Measurements from ENCODE around the gene ARPP21.

The ARPP21 gene

GRCh38 chr3:35677797-35678196 is 38.5 kb downstream of the ARPP21 start:
- Mint-ChIP-seq H3K27me3 (ENCODE audit: low read depth) (peaks cover 3% of the 10 kb centered on the region), H3K9me3 (no peaks in the 10 kb centered on the region), H3K36me3 (ENCODE audit: low read depth) (no peaks in the 10 kb centered on the region), H3K4me1 (ENCODE audit: low read depth) (no peaks in the 10 kb centered on the region), H3K27ac (no peak overlapping the region), H3K4me3 (no peak overlapping the region)

- Mint-ChIP-seq H3K9me3 (no peaks in the 10 kb centered on the region), H3K4me3 (no peak overlapping the region), H3K27me3 (ENCODE audit: low read depth) (peaks cover 3% of the 10 kb centered on the region), H3K4me1 (ENCODE audit: low read depth) (no peaks in the 10 kb centered on the region), H3K36me3 (ENCODE audit: low read depth) (no peaks in the 10 kb centered on the region), H3K27ac (no peak overlapping the region)
These were observed 39.4 kb downstream of the ARPP21 start for GRCh38 chr3:35678643-35679161.

DNA sequence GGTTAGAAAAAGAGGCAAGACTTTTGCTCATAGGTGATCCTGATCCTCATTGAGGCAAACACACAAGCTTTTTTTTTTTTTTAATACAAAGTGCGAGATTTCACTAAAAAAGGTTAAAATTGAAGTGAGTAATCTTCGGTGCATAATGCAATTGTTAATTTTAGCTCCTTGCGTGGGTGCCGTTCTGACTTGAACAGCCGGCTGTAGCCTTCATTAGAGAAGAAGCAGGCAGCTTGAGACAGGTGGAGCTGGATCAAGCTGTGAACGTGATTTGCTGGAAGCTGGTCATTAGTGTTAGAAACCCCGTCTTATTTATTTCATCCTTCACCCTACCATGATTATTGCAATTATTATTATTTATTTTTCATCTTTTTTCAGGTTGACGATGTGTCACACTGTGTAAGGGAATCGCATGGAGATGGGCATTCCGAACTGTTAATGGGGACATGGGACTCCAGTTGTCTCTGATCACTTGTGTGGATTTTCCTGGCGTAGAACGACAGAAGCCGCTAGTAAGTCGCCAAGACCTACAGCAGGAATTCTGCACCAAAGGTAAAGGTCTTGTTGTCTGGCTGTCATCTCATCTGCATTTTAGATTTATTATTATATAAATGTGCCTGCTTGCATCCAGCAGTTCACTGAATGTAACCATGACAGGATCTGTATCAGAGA is 40.2 kb downstream of the ARPP21 start:
- no peak overlapping the region for H3K4me3 Mint-ChIP-seq
- no peak overlapping the region for H3K27ac Mint-ChIP-seq
- H3K4me1 Mint-ChIP-seq (ENCODE audit: low read depth) = no peaks in the 10 kb centered on the region
- H3K27me3 Mint-ChIP-seq (ENCODE audit: low read depth) = peaks cover 3% of the 10 kb centered on the region
- H3K36me3 Mint-ChIP-seq (ENCODE audit: low read depth) = no peaks in the 10 kb centered on the region
- no peaks in the 10 kb centered on the region for H3K9me3 Mint-ChIP-seq

DNA sequence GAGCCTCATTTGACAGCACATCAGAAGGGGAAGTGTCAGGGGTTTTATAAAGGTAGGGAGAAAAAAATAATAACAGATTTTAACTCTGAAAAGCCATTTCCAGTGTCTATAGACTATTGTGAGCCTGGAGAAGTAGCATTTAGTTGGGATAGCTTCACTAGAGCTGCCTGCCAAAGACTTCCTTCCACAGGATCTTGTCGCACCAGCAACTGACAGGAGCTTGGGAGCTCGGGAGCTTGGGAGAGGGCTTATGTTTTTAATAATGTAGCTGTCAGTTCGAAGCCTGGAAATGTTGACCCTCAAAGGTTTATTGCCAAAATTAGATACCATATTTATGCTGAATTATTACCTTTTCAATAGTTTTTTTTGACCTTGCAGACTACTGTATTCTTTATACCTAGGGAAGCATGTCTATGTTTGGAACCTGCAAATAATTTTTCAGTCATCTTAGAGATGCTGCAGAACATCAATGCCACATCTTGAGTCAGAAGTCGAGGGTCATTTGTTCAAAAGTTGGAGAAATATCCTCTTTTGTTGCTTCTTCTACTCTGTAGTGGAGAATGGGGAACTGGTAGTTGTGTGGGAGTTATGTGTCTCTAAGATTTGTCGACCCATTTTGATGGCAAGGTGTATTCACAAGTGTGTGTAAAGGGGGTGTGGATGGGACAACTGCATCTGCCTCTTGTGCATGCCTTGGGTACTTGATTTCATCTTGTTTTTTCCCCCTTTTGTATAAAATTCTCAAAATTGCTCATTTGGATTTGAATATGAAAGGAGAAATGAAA is 41.7 kb downstream of the ARPP21 start:
- no peak overlapping the region for H3K27ac Mint-ChIP-seq

DNA sequence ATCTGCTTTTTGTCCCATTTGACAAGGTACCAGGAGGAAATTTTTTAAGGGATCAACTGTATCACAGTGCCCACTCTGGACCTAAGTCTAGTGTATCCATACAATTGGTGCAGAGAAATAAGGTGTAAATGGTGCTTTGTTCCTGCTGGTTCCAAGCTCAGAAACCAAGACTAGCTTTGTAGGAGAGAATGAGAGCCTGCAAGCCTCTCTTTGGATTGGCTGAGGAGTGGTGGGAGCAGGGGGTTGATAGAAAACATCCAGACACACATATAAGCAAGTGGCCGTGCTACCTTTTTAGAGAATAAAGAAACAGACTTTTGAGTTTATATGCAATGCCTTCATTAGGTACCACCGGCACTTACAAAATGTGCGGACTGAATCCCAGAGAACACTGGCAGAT is 45.8 kb downstream of the ARPP21 start:
- no peaks in the 10 kb centered on the region for H3K9me3 Mint-ChIP-seq
- H3K27me3 Mint-ChIP-seq (ENCODE audit: low read depth) = peaks cover 3% of the 10 kb centered on the region
- no peak overlapping the region for H3K27ac Mint-ChIP-seq
- H3K36me3 Mint-ChIP-seq (ENCODE audit: low read depth) = no peaks in the 10 kb centered on the region
- H3K4me3 Mint-ChIP-seq = no peak overlapping the region
- no peaks in the 10 kb centered on the region for H3K4me1 Mint-ChIP-seq (ENCODE audit: low read depth)

More for the DNA sequence above, 41.7 kb downstream of the ARPP21 start:
- no peaks in the 10 kb centered on the region for H3K9me3 Mint-ChIP-seq
- peaks cover 3% of the 10 kb centered on the region for H3K27me3 Mint-ChIP-seq (ENCODE audit: low read depth)
- no peaks in the 10 kb centered on the region for H3K36me3 Mint-ChIP-seq (ENCODE audit: low read depth)
- no peak overlapping the region for H3K4me3 Mint-ChIP-seq
- H3K4me1 Mint-ChIP-seq (ENCODE audit: low read depth) = no peaks in the 10 kb centered on the region

DNA sequence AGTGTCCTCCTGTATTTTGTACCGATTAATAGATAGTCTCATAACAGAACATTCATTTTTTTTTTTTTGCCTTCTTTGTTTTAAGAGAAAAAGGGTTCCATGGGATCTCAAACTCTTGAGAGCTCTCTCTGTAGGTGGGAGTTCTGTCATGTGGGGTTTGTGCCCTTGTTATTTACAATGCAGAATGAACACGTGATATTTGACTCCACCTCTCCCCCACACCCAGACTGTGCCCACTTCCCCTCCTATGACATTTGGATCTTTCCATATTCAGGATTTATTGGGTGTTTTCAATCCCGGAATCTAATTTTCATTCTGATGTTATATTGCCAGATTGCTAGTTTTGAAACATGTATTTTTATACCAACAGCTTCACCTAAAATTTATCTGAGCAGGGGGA is 49.5 kb downstream of the ARPP21 start:
- H3K9me3 Mint-ChIP-seq = no peaks in the 10 kb centered on the region
- H3K4me3 Mint-ChIP-seq = no peak overlapping the region

GRCh38 chr3:35690271-35690670 is 50.9 kb downstream of the ARPP21 start:
- no peaks in the 10 kb centered on the region for H3K9me3 Mint-ChIP-seq
- H3K4me1 Mint-ChIP-seq (ENCODE audit: low read depth) = no peaks in the 10 kb centered on the region
- no peak overlapping the region for H3K4me3 Mint-ChIP-seq
- H3K27me3 Mint-ChIP-seq (ENCODE audit: low read depth) = no peaks in the 10 kb centered on the region
- no peaks in the 10 kb centered on the region for H3K36me3 Mint-ChIP-seq (ENCODE audit: low read depth)
- no peak overlapping the region for H3K27ac Mint-ChIP-seq

More for the DNA sequence above, 49.5 kb downstream of the ARPP21 start:
- Mint-ChIP-seq H3K27ac (no peak overlapping the region), H3K27me3 (ENCODE audit: low read depth) (no peaks in the 10 kb centered on the region), H3K4me1 (ENCODE audit: low read depth) (no peaks in the 10 kb centered on the region), H3K36me3 (ENCODE audit: low read depth) (no peaks in the 10 kb centered on the region)

GRCh38 chr3:35705904-35706303 is 66.6 kb downstream of the ARPP21 start:
- Mint-ChIP-seq H3K4me1 (ENCODE audit: low read depth) (no peaks in the 10 kb centered on the region), H3K36me3 (ENCODE audit: low read depth) (no peaks in the 10 kb centered on the region), H3K4me3 (no peak overlapping the region), H3K27ac (no peak overlapping the region), H3K27me3 (ENCODE audit: low read depth) (no peaks in the 10 kb centered on the region), H3K9me3 (no peaks in the 10 kb centered on the region)

DNA sequence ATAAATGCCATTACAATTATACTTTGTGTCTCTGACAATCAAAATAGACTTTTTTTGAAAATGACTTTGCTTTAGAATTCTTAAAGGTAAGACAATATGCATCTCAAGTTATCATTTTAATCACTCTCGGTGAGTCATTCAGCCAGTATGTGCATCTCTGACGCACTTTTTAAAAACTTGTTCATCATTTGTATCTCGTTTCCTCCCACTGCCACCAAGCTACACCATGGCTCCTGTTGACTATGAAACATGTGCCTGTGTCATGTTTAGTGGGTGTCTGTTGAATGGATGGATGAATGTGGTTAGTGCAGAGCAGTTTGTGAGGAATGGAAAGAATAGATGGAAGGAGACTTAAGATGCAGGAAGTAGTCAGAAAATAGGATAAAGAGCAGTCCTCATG is 68.6 kb downstream of the ARPP21 start:
- Mint-ChIP-seq H3K4me3 (no peak overlapping the region), H3K27me3 (ENCODE audit: low read depth) (no peaks in the 10 kb centered on the region), H3K36me3 (ENCODE audit: low read depth) (no peaks in the 10 kb centered on the region), H3K9me3 (no peaks in the 10 kb centered on the region), H3K4me1 (ENCODE audit: low read depth) (no peaks in the 10 kb centered on the region), H3K27ac (no peak overlapping the region)

- Mint-ChIP-seq H3K36me3 (ENCODE audit: low read depth) (no peaks in the 10 kb centered on the region), H3K4me3 (no peak overlapping the region), H3K27me3 (ENCODE audit: low read depth) (no peaks in the 10 kb centered on the region), H3K4me1 (ENCODE audit: low read depth) (no peaks in the 10 kb centered on the region), H3K9me3 (no peaks in the 10 kb centered on the region), H3K27ac (no peak overlapping the region)
These were observed 69.3 kb downstream of the ARPP21 start for GRCh38 chr3:35708394-35709271.

- Mint-ChIP-seq H3K27ac (no peak overlapping the region), H3K27me3 (ENCODE audit: low read depth) (no peaks in the 10 kb centered on the region), H3K4me1 (ENCODE audit: low read depth) (no peaks in the 10 kb centered on the region), H3K36me3 (ENCODE audit: low read depth) (no peaks in the 10 kb centered on the region), H3K4me3 (no peak overlapping the region), H3K9me3 (no peaks in the 10 kb centered on the region)
These were observed 70.4 kb downstream of the ARPP21 start for GRCh38 chr3:35709691-35710090.

DNA sequence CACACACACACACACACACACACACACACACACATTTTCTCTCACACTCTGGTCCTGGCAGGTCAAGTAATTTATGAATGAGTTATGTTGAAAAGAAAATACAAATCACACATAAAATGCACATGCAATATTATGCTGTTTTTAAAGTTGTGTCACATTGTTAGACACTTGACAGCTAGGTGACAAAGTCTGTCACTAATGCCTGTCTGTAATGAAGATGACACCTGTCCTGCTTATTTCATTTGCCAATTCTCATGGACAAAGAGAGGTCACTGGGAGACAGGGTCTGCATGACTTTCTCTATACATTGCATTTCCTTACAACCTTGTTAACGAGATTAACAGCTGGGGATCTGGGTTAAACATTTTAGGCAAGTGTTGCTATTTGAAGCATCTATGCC is 71.2 kb downstream of the ARPP21 start:
- Mint-ChIP-seq H3K27ac (no peak overlapping the region), H3K9me3 (no peaks in the 10 kb centered on the region), H3K27me3 (ENCODE audit: low read depth) (no peaks in the 10 kb centered on the region), H3K4me1 (ENCODE audit: low read depth) (no peaks in the 10 kb centered on the region), H3K4me3 (no peak overlapping the region), H3K36me3 (ENCODE audit: low read depth) (no peaks in the 10 kb centered on the region)

DNA sequence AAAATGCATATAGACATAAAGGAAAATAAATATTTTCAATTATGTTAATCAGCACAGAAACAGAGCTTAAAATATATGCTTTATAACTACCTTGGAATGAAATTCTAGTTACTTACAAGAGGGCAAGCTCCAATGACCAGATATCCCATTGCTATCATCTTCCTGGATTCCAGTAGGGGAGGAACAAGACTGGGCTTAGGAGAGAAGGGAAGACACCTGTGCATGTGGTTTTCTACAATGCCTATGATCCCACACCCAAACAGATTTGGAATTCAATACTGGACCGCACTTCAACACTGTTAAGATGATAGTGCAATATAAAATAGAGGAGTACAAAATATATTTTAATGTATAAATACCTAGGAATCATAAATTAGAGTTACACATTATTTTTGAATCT is 79.6 kb downstream of the ARPP21 start:
- H3K4me1 Mint-ChIP-seq (ENCODE audit: low read depth) = no peaks in the 10 kb centered on the region
- no peak overlapping the region for H3K27ac Mint-ChIP-seq
- no peaks in the 10 kb centered on the region for H3K9me3 Mint-ChIP-seq
- no peaks in the 10 kb centered on the region for H3K36me3 Mint-ChIP-seq (ENCODE audit: low read depth)
- H3K4me3 Mint-ChIP-seq = no peak overlapping the region
- H3K27me3 Mint-ChIP-seq (ENCODE audit: low read depth) = no peaks in the 10 kb centered on the region

GRCh38 chr3:35721628-35722027 is 82.3 kb downstream of the ARPP21 start:
- Mint-ChIP-seq H3K27me3 (ENCODE audit: low read depth) (no peaks in the 10 kb centered on the region), H3K36me3 (ENCODE audit: low read depth) (no peaks in the 10 kb centered on the region), H3K4me1 (ENCODE audit: low read depth) (no peaks in the 10 kb centered on the region), H3K4me3 (no peak overlapping the region), H3K9me3 (no peaks in the 10 kb centered on the region), H3K27ac (no peak overlapping the region)

All from T-helper 1 cell treated with Interleukin-12 subunit alpha and Interleukin-12 subunit beta and Interleukin-4 antibody, amounts not matched to agents 30 μg/mL and 1 μg/mL, for 36 hours (primary cell).